ENCODE data around the gene VPS25. TPM values are rescaled to one million over a fixed set of nuclear protein-coding genes. Genes with fewer than 3 reads are reported as not detected.

VPS25 gene
- total RNA-seq, 2 donors from 2014 or later, result 18.5 to 24.2 TPM

DNA sequence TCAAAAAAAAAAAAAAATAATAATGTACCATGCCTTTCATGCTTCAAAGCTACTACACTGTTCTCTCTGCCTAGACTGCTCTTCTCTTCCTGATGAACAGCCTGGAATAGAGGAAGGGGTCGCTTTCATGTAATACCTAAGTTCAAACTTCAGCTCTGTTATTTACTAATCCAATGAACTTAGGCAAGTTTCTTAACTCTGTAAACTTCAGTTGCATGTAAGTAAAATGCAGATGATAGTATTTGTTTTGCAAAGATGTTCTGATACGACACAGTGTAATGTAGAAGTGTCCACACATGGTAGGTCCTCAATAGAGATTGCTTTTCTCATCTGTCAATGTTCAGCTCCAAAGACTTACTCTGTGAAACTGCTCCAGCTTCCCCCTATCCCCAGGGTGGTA, 18.7 kb downstream of the VPS25 start:
- Histone ChIP-seq H3K27me3 (replicated peaks; ENCODE audit: insufficient read depth) (no peaks in the 10 kb centered on the region), H3K9me3 (no peaks in the 10 kb centered on the region), H3K4me1 (ENCODE audit: control insufficient read depth in 1 of 2, low read depth in 2 of 2) (peaks cover 0 to 4% of the 10 kb centered on the region in 2 donors), H3K4me3 (no peak overlapping the region), H3K27ac (no peak overlapping the region), H3K36me3 (peaks cover 6% of the 10 kb centered on the region)
- DNase-seq (ENCODE audit: low spot score), result no peak
- no peak for ATAC-seq (ENCODE audit: insufficient number of reproducible peaks, low FRiP score, low read depth)
- TF ChIP-seq, protein P1, sequence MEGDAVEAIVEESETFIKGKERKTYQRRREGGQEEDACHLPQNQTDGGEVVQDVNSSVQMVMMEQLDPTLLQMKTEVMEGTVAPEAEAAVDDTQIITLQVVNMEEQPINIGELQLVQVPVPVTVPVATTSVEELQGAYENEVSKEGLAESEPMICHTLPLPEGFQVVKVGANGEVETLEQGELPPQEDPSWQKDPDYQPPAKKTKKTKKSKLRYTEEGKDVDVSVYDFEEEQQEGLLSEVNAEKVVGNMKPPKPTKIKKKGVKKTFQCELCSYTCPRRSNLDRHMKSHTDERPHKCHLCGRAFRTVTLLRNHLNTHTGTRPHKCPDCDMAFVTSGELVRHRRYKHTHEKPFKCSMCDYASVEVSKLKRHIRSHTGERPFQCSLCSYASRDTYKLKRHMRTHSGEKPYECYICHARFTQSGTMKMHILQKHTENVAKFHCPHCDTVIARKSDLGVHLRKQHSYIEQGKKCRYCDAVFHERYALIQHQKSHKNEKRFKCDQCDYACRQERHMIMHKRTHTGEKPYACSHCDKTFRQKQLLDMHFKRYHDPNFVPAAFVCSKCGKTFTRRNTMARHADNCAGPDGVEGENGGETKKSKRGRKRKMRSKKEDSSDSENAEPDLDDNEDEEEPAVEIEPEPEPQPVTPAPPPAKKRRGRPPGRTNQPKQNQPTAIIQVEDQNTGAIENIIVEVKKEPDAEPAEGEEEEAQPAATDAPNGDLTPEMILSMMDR (IDR thresholded peaks at IDR 0.05), result no peak

DNA sequence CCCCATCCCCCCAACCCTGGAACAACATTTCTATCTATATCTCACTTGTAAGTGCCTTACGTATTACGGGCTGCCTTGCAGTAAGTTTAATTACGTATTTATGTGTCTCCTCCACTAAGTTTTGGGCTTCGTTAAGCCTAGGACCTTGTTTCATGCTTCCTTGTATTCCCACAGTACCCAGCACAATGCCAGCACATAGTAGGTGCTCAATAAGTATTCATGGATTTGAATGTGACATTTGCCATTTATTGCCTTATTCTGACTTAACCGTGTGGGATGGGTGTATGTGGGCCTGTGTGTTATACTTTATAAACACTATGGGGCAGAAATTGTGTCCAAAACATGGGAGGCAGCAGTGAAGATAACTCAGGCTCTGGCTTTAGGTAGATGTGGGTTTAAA, 19.3 kb downstream of the VPS25 start:
- TF ChIP-seq, protein P1 (IDR thresholded peaks at IDR 0.05), result no peak
- Histone ChIP-seq H3K4me1 (ENCODE audit: control insufficient read depth in 1 of 2, low read depth in 2 of 2) (peaks cover 2 to 10% of the 10 kb centered on the region in 2 donors), H3K4me3 (no peak overlapping the region), H3K9me3 (no peaks in the 10 kb centered on the region), H3K27me3 (replicated peaks; ENCODE audit: insufficient read depth) (no peaks in the 10 kb centered on the region), H3K27ac (no peak overlapping the region), H3K36me3 (peaks cover 6% of the 10 kb centered on the region)
- no peak for DNase-seq (ENCODE audit: low spot score)
- no peak for ATAC-seq (ENCODE audit: insufficient number of reproducible peaks, low FRiP score, low read depth)

DNA sequence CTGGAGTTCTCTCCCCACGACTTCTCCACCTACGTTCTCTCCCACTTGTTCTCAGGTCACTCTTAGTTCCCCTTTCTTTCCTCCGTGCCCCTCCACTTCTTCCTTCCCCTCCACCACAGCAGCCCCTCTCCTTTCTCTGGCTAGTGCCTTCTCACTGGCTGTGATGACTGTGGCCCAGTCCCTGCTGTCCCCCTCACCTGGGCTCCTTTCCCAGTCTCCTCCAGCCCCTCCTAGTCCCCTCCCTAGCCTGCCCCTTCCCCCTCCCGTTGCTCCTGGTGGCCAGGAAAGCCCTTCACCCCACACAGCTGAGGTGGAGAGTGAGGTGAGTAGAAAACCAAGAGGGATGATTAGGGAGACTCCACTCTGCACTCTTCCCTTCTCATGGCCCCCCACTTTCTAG, 21.8 kb downstream of the VPS25 start:
- Histone ChIP-seq H3K9me3 (no peaks in the 10 kb centered on the region), H3K36me3 (peaks cover 6% of the 10 kb centered on the region), H3K4me1 (ENCODE audit: control insufficient read depth in 1 of 2, low read depth in 2 of 2) (peaks cover 10 to 22% of the 10 kb centered on the region in 2 donors), H3K4me3 (no peak overlapping the region), H3K27me3 (replicated peaks; ENCODE audit: insufficient read depth) (no peaks in the 10 kb centered on the region), H3K27ac (no peak overlapping the region)
- DNase-seq (ENCODE audit: low spot score) (no peak), ATAC-seq (ENCODE audit: insufficient number of reproducible peaks, low FRiP score, low read depth) (no peak)
- TF ChIP-seq, protein P1 (IDR thresholded peaks at IDR 0.05), result no peak

- Histone ChIP-seq H3K27ac (no peak overlapping the region), H3K9me3 (no peaks in the 10 kb centered on the region), H3K4me3 (no peak overlapping the region), H3K36me3 (peaks cover 6% of the 10 kb centered on the region), H3K4me1 (ENCODE audit: control insufficient read depth in 1 of 2, low read depth in 2 of 2) (peaks cover 10 to 22% of the 10 kb centered on the region in 2 donors), H3K27me3 (replicated peaks; ENCODE audit: insufficient read depth) (no peaks in the 10 kb centered on the region)
- TF ChIP-seq, protein P1 (IDR thresholded peaks at IDR 0.05), result no peak
- ATAC-seq (ENCODE audit: insufficient number of reproducible peaks, low FRiP score, low read depth) (no peak), DNase-seq (ENCODE audit: low spot score) (no peak)
Observed at GRCh38 chr17:42795465-42795864, 22.2 kb downstream of the VPS25 start.

DNA sequence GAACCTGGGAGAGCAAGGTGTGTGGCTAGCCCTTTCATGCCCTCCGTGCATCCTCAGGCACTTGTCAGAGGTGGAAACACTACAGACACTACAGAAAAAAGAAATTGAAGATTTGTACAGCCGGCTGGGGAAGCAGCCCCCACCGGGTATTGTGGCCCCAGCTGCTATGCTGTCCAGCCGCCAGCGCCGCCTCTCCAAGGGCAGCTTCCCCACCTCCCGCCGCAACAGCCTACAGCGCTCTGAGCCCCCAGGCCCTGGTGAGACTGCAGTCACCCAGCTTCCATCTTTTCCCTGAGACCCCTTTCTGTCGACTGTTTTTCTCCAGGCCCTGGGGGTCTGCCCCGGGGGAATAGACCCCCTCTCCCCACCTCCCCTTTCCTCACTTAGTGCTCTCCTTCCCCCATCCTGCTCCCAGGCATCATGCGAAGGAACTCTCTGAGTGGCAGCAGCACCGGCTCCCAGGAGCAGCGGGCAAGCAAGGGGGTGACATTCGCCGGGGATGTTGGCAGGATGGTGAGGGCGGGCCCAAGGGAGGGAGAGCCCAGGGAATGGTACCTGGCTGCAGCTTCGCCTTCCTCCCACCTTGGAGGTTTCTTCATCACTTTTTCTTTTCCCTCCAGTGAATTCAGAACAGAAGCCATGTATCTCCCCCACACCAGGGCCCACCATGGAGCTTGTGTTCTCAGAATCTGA, 23.0 kb downstream of the VPS25 start:
- no peak for DNase-seq (ENCODE audit: low spot score)
- no peak for ATAC-seq (ENCODE audit: insufficient number of reproducible peaks, low FRiP score, low read depth)
- H3K4me1 ChIP-seq (ENCODE audit: control insufficient read depth in 1 of 2, low read depth in 2 of 2), result peaks cover 10 to 22% of the 10 kb centered on the region in 2 donors
- no peaks in the 10 kb centered on the region for H3K27me3 ChIP-seq (replicated peaks; ENCODE audit: insufficient read depth)
- H3K27ac ChIP-seq, result no peak overlapping the region
- H3K4me3 ChIP-seq, result no peak overlapping the region
- no peaks in the 10 kb centered on the region for H3K9me3 ChIP-seq
- TF ChIP-seq, protein P1 (IDR thresholded peaks at IDR 0.05), result no peak
- peaks cover 6% of the 10 kb centered on the region for H3K36me3 ChIP-seq

Data from thoracic aorta (tissue), 2 donors.